Ovary (tissue), 3 donors: Measurements from ENCODE around the gene SLC7A10.

Source experiments
- POLR2A ChIP-seq: fragments of 450-650 bp; IDR thresholded peaks from one replicate; pipeline ENCODE4 v1.6.1; 2017; ENCODE audit warnings: antibody characterized with exemption, mild to moderate bottlenecking, moderate library complexity
- TF ChIP-seq, protein P1 (sequence below), 3 donors: fragments of 450-650 bp in 2 of 3; fragments of 200-600 bp in 1 of 3; IDR thresholded peaks; one replicate each; pipeline versions ENCODE4 v1.5.1 to v1.8.0; 2016 to 2022; ENCODE audit warnings: antibody characterized with exemption in 3 of 3, mild to moderate bottlenecking in 1 of 3
- donor health status: DM: no; HTN: no; CAD: no.

DNA sequence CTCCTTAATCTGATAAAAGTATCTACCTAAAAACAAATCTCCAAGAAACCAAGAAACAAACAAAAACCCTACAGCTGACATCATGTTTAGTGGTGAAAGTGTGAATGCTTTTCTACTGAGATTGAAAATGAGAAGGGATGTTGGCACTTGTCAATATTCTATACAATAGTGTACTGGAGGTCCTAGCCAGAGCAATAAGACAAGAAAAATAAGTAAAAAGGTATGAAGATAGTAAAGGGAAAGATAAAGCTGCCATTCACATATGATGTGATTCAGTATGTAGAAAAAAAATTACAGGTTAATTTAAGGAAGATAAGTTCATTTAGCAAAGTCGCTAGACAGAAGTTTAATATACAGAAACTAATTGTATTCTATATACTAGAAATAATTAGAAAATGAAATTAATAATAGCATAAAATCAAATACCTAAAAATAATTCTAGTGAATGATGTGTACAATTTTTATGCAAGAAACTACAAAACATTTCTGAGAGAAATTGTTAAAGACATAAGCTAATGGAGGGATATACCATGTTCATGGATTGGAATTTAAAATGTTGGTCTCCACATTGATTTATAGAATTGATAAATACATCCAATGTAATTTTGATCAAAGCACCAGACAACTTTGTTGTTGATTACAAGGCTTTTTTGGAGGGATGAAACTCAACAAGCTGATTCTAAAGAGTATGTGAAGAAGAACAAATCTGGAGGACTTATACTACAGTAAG lies 2.4 kb upstream of the SLC7A10 start:
- TF ChIP-seq, protein P1, sequence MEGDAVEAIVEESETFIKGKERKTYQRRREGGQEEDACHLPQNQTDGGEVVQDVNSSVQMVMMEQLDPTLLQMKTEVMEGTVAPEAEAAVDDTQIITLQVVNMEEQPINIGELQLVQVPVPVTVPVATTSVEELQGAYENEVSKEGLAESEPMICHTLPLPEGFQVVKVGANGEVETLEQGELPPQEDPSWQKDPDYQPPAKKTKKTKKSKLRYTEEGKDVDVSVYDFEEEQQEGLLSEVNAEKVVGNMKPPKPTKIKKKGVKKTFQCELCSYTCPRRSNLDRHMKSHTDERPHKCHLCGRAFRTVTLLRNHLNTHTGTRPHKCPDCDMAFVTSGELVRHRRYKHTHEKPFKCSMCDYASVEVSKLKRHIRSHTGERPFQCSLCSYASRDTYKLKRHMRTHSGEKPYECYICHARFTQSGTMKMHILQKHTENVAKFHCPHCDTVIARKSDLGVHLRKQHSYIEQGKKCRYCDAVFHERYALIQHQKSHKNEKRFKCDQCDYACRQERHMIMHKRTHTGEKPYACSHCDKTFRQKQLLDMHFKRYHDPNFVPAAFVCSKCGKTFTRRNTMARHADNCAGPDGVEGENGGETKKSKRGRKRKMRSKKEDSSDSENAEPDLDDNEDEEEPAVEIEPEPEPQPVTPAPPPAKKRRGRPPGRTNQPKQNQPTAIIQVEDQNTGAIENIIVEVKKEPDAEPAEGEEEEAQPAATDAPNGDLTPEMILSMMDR (IDR thresholded peaks at IDR 0.05): no peak
- TF ChIP-seq POLR2A: no peak
